Fibroblast of skin of right quadriceps (primary cell): ENCODE results near the gene FOXK1.
"Not testable (repeated sequence)": the region's sequence is repeated elsewhere in the genome, so short reads cannot be mapped to it uniquely, and the experiment has no call there.

Experiments
- DNase-seq: peaks from one replicate; pipeline ENCODE4 v3.0.0-alpha.2; 2013

The FOXK1 gene

GRCh38 chr7:4787947-4788626 is 106.0 kb downstream of the FOXK1 start:
- DNase-seq, result no peak

- DNase-seq, result no peak
Measured at GRCh38 chr7:4788627-4789189, 106.6 kb downstream of the FOXK1 start.

- no peak for DNase-seq
Measured at GRCh38 chr7:4789194-4790077, 107.3 kb downstream of the FOXK1 start.

GRCh38 chr7:4790078-4790465 is 108.0 kb downstream of the FOXK1 start:
- no peak for DNase-seq

GRCh38 chr7:4790516-4790991 is 108.5 kb downstream of the FOXK1 start:
- no peak for DNase-seq

GRCh38 chr7:4791101-4791737 is 109.1 kb downstream of the FOXK1 start:
- DNase-seq, result no peak

- peak; percentile 72 for DNase-seq
Measured at GRCh38 chr7:4791738-4792536, 109.8 kb downstream of the FOXK1 start.

GRCh38 chr7:4792537-4793126 is 110.5 kb downstream of the FOXK1 start:
- DNase-seq, result peak; percentile 27

GRCh38 chr7:4793385-4793993 is 111.4 kb downstream of the FOXK1 start:
- not testable (repeated sequence) for DNase-seq

- not testable (repeated sequence) for DNase-seq
Measured at GRCh38 chr7:4794171-4794570, 112.1 kb downstream of the FOXK1 start.

- no peak for DNase-seq
Measured at GRCh38 chr7:4794591-4795350, 112.7 kb downstream of the FOXK1 start.

GRCh38 chr7:4796453-4796852 is 114.4 kb downstream of the FOXK1 start:
- DNase-seq, result no peak

- peak; percentile 20 for DNase-seq
Measured at GRCh38 chr7:4797858-4798705, 116.0 kb downstream of the FOXK1 start.

GRCh38 chr7:4798706-4799235 is 116.7 kb downstream of the FOXK1 start:
- DNase-seq, result no peak

- no peak for DNase-seq
Measured at GRCh38 chr7:4799508-4800268, 117.6 kb downstream of the FOXK1 start.

GRCh38 chr7:4800487-4800886 is 118.4 kb downstream of the FOXK1 start:
- no peak for DNase-seq

- no peak for DNase-seq
Measured at GRCh38 chr7:4800926-4801838, 119.1 kb downstream of the FOXK1 start.

- no peak for DNase-seq
Measured at GRCh38 chr7:4801839-4802231, 119.7 kb downstream of the FOXK1 start.
